Anterior cingulate cortex (tissue), 58 donors: ENCODE data around the gene CCDC169.
"Not testable (repeated sequence)": the region's sequence is repeated elsewhere in the genome, so short reads cannot be mapped to it uniquely, and the experiment has no call there.

ENCODE experiments used
- DNase-seq, 58 donors: peaks; one replicate each; lab custom pipeline; 2025; lab: John Stamatoyannopoulos, UW

The CCDC169 gene

GRCh38 chr13:36297366-36298338 lies at the start of gene CCDC169:
Gene CCDC169 (minus strand): TSS chr13:36297814. CDS start chr13:36297719, 95 bp downstream.
- DNase-seq = peak in 55 of 58 donors; percentile 6 to 77 (median 51)

- DNase-seq = peak; percentile 57 to 99 (median 95)
Observed at GRCh38 chr13:36346222-36347083, 48.8 kb upstream of the CCDC169 start, which contains the start of gene SPART. Gene SPART (minus strand): TSS chr13:36346394. CDS start chr13:36335830, 10,564 bp downstream.

- peak in 53 of 58 donors; percentile 2 to 86 (median 60) for DNase-seq
Observed at GRCh38 chr13:36345438-36346221, 48.0 kb upstream of the CCDC169 start.

GRCh38 chr13:36344886-36345437 lies 47.3 kb upstream of the CCDC169 start:
- DNase-seq = peak in 3 of 58 donors; percentile 5 to 66 (median 12)

- DNase-seq = no peak
Observed at GRCh38 chr13:36344173-36344572, 46.6 kb upstream of the CCDC169 start.

- DNase-seq = no peak
Observed at GRCh38 chr13:36343766-36344165, 46.2 kb upstream of the CCDC169 start.

GRCh38 chr13:36342715-36343114 lies 45.1 kb upstream of the CCDC169 start:
- DNase-seq = no peak

- no peak for DNase-seq
Observed at GRCh38 chr13:36341718-36342117, 44.1 kb upstream of the CCDC169 start.

GRCh38 chr13:36339600-36340155 lies 42.1 kb upstream of the CCDC169 start:
- DNase-seq = no peak

GRCh38 chr13:36337938-36338641 lies 40.5 kb upstream of the CCDC169 start:
- DNase-seq = no peak

- DNase-seq = no peak
Observed at GRCh38 chr13:36332986-36333385, 35.4 kb upstream of the CCDC169 start.

GRCh38 chr13:36332255-36332654 lies 34.6 kb upstream of the CCDC169 start:
- DNase-seq = not testable (repeated sequence)

GRCh38 chr13:36331280-36331679 lies 33.7 kb upstream of the CCDC169 start:
- no peak for DNase-seq

- no peak for DNase-seq
Observed at GRCh38 chr13:36329361-36329760, 31.7 kb upstream of the CCDC169 start.

GRCh38 chr13:36328821-36329220 lies 31.2 kb upstream of the CCDC169 start:
- no peak for DNase-seq

- DNase-seq = no peak
Observed at GRCh38 chr13:36325912-36326311, 28.3 kb upstream of the CCDC169 start.

- DNase-seq = not testable (repeated sequence)
Observed at GRCh38 chr13:36324881-36325280, 27.3 kb upstream of the CCDC169 start.

GRCh38 chr13:36323951-36324566 lies 26.4 kb upstream of the CCDC169 start:
- DNase-seq = no peak
